Liver (tissue), 9 donors: ENCODE measurements around the gene PLXNA2. TPM values are rescaled to one million over a fixed set of nuclear protein-coding genes. Genes with fewer than 3 reads are reported as not detected.

Experiments
- DNase-seq: peaks from one replicate; pipeline ENCODE4 v3.0.0-alpha.2; 2017; ENCODE audit warnings: low spot score
- H3K27ac ChIP-seq, 2 donors: one replicate each; pipeline ENCODE4 v1.7.0; 2013; ENCODE audit warnings: inconsistent platforms in 2 of 2, low read length in 2 of 2, control low read depth in 1 of 2, low read depth in 1 of 2, mild to moderate bottlenecking in 1 of 2
- H3K27me3 ChIP-seq, 4 donors: one replicate each; pipeline versions ENCODE4 v1.6.1 to v1.7.0; 2013; ENCODE audit warnings: low read length in 3 of 4, inconsistent platforms in 1 of 4, mild to moderate bottlenecking in 1 of 4, moderate library complexity in 1 of 4; ENCODE audit not compliant: control insufficient read depth in 4 of 4, insufficient read depth in 4 of 4
- H3K36me3 ChIP-seq, 4 donors: one replicate each; pipeline versions ENCODE4 v1.6.1 to v1.7.0; 2013; ENCODE audit warnings: low read length in 3 of 4, mild to moderate bottlenecking in 3 of 4, low read depth in 1 of 4, moderate library complexity in 1 of 4; ENCODE audit not compliant: control insufficient read depth in 4 of 4, insufficient read depth in 3 of 4
- H3K4me1 ChIP-seq, 4 donors: one replicate each; pipeline versions ENCODE4 v1.6.1 to v1.7.0; 2013; ENCODE audit warnings: low read length in 3 of 4, mild to moderate bottlenecking in 3 of 4, moderate library complexity in 1 of 4; ENCODE audit not compliant: control insufficient read depth in 4 of 4, insufficient read depth in 4 of 4
- H3K4me3 ChIP-seq, 3 donors: one replicate each; pipeline versions ENCODE4 v1.6.1 to v1.7.0; 2013; ENCODE audit warnings: low read length in 3 of 3, control low read depth in 1 of 3, low read depth in 1 of 3, mild to moderate bottlenecking in 1 of 3
- H3K9ac ChIP-seq, 2 donors: one replicate each; pipeline ENCODE4 v1.7.0; 2013; ENCODE audit warnings: low read length in 2 of 2, mild to moderate bottlenecking in 2 of 2, moderate library complexity in 2 of 2, control low read depth in 1 of 2, low read depth in 1 of 2
- H3K9me3 ChIP-seq, 4 donors: one replicate each; pipeline versions ENCODE4 v1.6.1 to v1.7.0; 2013; ENCODE audit warnings: low read length in 3 of 4; ENCODE audit not compliant: control insufficient read depth in 4 of 4
- ATF3 ChIP-seq: IDR thresholded peaks from 2 replicates; pipeline ENCODE4 v1.6.1; 2016; ENCODE audit warnings: antibody characterized with exemption
- CTCF ChIP-seq: fragments of 150-350 bp; IDR thresholded peaks from 2 replicates; pipeline ENCODE4 v1.5.1; 2017; ENCODE audit warnings: improper control_type of control experiment, low read depth, low read length; ENCODE audit not compliant: missing input control
- EGR1 ChIP-seq, 2 donors: IDR thresholded peaks; 2 replicates each; pipeline ENCODE4 v1.6.1; 2016 to 2018; ENCODE audit warnings: antibody characterized with exemption in 2 of 2, low read depth in 2 of 2
- FOXA1 ChIP-seq: IDR thresholded peaks from 2 replicates; pipeline ENCODE4 v1.6.1; 2016; ENCODE audit warnings: antibody characterized with exemption
- FOXA2 ChIP-seq: IDR thresholded peaks from 2 replicates; pipeline ENCODE4 v1.6.1; 2016; ENCODE audit warnings: antibody characterized with exemption
- GABPA ChIP-seq, 2 donors: IDR thresholded peaks in 1 of 2; conservative IDR thresholded peaks in 1 of 2; 2 replicates each; pipeline ENCODE4 v1.6.1; 2016; ENCODE audit warnings: antibody characterized with exemption in 2 of 2, mild to moderate bottlenecking in 1 of 2, moderate library complexity in 1 of 2
- HNF4A ChIP-seq, 2 donors: conservative IDR thresholded peaks; 2 replicates each; pipeline ENCODE4 v1.6.1; 2016; ENCODE audit warnings: antibody characterized with exemption in 2 of 2, mild to moderate bottlenecking in 2 of 2
- JUND ChIP-seq, 2 donors: IDR thresholded peaks; 2 replicates each; pipeline ENCODE4 v1.6.1; 2016; ENCODE audit warnings: antibody characterized with exemption in 2 of 2
- RAD21 ChIP-seq, 2 donors: IDR thresholded peaks; 2 replicates each; pipeline ENCODE4 v1.6.1; 2016; ENCODE audit warnings: antibody characterized with exemption in 2 of 2, mild to moderate bottlenecking in 2 of 2
- RXRA ChIP-seq, 2 donors: IDR thresholded peaks; 2 replicates each; pipeline ENCODE4 v1.6.1; 2017 to 2018; ENCODE audit warnings: antibody characterized with exemption in 2 of 2, mild to moderate bottlenecking in 1 of 2
- SP1 ChIP-seq: IDR thresholded peaks from 2 replicates; pipeline ENCODE4 v1.6.1; 2018; ENCODE audit warnings: antibody characterized with exemption, mild to moderate bottlenecking
- TAF1 ChIP-seq: conservative IDR thresholded peaks from 2 replicates; pipeline ENCODE4 v1.6.1; 2016; ENCODE audit warnings: antibody characterized with exemption, mild to moderate bottlenecking
- YY1 ChIP-seq: IDR thresholded peaks from 2 replicates; pipeline ENCODE4 v1.6.1; 2016; ENCODE audit warnings: antibody characterized with exemption, mild to moderate bottlenecking
- WGBS: extraction: QIAGEN DNeasy Blood & Tissue Kit; methylation state at CpG from one replicate; pipeline ENCODE4 v1.1.7; 2013; 5-methylcytosine and 5-hydroxymethylcytosine counted together
- polyA plus RNA-seq, 2 donors: library from polyadenylated mRNA; stranded (reverse) in 1 of 2; unstranded in 1 of 2; fragments of 200-250 nt in 1 of 2; fragments of >200 nt in 1 of 2; fragmentation: Nextera tagmentation in 1 of 2; extraction: Ambion mirVana in 1 of 2; gene quantifications; one replicate each; pipeline versions ENCODE4 v1.2.1 to v1.2.3, GENCODE V29; 2013 to 2015
- total RNA-seq, 2 donors: library from RNA; depleted of rRNA; stranded (reverse); fragments of >200 nt; gene quantifications; one replicate each; pipeline ENCODE4 v1.2.3, GENCODE V29; 2014
- TF ChIP-seq, protein P1 (sequence below): IDR thresholded peaks from 2 replicates; pipeline ENCODE4 v1.6.1; 2016; ENCODE audit warnings: antibody characterized with exemption
- TF ChIP-seq, protein P2 (sequence below): IDR thresholded peaks from 2 replicates; pipeline ENCODE4 v1.6.1; 2016; ENCODE audit warnings: antibody characterized with exemption
- TF ChIP-seq, protein P3 (sequence below): IDR thresholded peaks from 2 replicates; pipeline ENCODE4 v1.6.1; 2016; ENCODE audit warnings: antibody characterized with exemption, mild to moderate bottlenecking
- donor health status: healthy.
- donor health status: healthy.
- donor health status: healthy.
- donor health status: healthy.
- donor health status: healthy.

The PLXNA2 gene
- total and polyA plus RNA-seq, 4 donors: 1.8 to 9.2 (median 2.8) TPM

DNA sequence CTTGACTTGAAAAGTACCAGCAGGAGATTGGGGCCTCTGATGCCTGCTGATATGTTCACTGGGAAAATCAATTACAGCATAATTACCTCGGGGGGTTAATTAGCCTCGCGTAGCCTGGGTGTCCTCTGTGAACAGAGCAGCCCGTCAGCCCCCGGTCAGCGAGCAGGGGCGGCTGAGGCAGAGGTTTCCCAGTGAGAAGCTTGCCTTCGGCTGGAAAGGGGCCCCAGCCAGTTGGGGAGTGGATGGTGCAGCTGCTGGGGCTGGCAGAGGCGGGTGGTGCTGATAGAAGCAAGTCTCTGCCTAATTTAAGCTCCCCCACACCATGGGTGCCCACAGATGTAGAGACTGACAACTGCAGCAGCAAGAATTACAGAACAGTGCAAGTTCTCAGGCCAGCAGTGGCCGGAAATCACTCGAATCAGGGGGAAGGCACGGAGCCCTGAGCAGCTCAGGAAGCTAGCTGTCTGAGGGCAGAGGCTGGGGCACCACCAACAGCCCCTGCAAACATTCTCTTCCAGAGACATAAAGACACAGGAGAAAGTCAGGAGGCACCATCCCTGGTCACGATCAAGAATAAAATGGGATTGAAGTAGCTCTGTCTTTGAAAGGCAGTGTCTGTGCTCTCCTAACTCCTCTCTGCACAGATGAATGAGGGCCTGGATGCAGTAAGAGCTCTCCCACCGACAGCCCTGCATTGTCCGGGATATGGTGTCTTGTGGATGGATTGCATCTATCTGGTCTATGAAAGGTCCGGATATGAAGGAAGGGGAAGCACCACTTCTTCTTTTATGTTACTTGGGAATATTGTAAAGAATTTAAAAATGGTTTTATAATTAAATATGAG, 166.7 kb downstream of the PLXNA2 start (continued):
- no peak for TF ChIP-seq CTCF
- TF ChIP-seq, protein P1, sequence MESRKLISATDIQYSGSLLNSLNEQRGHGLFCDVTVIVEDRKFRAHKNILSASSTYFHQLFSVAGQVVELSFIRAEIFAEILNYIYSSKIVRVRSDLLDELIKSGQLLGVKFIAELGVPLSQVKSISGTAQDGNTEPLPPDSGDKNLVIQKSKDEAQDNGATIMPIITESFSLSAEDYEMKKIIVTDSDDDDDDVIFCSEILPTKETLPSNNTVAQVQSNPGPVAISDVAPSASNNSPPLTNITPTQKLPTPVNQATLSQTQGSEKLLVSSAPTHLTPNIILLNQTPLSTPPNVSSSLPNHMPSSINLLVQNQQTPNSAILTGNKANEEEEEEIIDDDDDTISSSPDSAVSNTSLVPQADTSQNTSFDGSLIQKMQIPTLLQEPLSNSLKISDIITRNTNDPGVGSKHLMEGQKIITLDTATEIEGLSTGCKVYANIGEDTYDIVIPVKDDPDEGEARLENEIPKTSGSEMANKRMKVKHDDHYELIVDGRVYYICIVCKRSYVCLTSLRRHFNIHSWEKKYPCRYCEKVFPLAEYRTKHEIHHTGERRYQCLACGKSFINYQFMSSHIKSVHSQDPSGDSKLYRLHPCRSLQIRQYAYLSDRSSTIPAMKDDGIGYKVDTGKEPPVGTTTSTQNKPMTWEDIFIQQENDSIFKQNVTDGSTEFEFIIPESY: no peak

DNA sequence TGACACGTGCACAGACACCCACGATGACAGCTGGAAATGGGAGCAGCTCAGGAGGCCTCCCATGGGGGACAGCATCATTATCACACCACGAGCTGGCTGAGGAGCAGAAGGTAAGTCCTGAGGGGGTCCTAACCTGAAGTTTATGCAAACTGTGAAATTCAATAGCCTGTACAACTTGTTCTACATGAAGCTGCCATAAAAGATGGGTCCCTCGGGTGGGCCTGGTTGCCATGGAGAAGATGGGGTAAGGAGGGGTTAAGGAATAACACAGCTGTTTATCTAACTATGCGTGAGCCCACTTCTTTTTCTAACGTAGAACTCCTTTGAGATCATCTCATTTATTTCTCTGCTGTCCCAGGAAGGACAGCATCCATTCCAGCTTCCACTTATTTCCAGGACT, 169.8 kb downstream of the PLXNA2 start:
- no peak for TF ChIP-seq SP1
- no peak for TF ChIP-seq CTCF
- TF ChIP-seq TAF1: no peak
- TF ChIP-seq, protein P2, sequence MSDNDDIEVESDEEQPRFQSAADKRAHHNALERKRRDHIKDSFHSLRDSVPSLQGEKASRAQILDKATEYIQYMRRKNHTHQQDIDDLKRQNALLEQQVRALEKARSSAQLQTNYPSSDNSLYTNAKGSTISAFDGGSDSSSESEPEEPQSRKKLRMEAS: no peak
- no peak for TF ChIP-seq FOXA2
- TF ChIP-seq HNF4A (conservative IDR thresholded peaks at IDR 0.05): no peak
- TF ChIP-seq GABPA (IDR thresholded peaks at IDR 0.05 in 1 of 2, conservative IDR thresholded peaks at IDR 0.05 in 1 of 2): no peak
- no peak for TF ChIP-seq FOXA1
- no peak for TF ChIP-seq JUND (IDR thresholded peaks at IDR 0.05)
- no peak for TF ChIP-seq RAD21 (IDR thresholded peaks at IDR 0.05)
- TF ChIP-seq ATF3: no peak
- no peak for TF ChIP-seq YY1
- TF ChIP-seq, protein P3, sequence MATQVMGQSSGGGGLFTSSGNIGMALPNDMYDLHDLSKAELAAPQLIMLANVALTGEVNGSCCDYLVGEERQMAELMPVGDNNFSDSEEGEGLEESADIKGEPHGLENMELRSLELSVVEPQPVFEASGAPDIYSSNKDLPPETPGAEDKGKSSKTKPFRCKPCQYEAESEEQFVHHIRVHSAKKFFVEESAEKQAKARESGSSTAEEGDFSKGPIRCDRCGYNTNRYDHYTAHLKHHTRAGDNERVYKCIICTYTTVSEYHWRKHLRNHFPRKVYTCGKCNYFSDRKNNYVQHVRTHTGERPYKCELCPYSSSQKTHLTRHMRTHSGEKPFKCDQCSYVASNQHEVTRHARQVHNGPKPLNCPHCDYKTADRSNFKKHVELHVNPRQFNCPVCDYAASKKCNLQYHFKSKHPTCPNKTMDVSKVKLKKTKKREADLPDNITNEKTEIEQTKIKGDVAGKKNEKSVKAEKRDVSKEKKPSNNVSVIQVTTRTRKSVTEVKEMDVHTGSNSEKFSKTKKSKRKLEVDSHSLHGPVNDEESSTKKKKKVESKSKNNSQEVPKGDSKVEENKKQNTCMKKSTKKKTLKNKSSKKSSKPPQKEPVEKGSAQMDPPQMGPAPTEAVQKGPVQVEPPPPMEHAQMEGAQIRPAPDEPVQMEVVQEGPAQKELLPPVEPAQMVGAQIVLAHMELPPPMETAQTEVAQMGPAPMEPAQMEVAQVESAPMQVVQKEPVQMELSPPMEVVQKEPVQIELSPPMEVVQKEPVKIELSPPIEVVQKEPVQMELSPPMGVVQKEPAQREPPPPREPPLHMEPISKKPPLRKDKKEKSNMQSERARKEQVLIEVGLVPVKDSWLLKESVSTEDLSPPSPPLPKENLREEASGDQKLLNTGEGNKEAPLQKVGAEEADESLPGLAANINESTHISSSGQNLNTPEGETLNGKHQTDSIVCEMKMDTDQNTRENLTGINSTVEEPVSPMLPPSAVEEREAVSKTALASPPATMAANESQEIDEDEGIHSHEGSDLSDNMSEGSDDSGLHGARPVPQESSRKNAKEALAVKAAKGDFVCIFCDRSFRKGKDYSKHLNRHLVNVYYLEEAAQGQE: no peak
- TF ChIP-seq RXRA (IDR thresholded peaks at IDR 0.05): no peak
- TF ChIP-seq EGR1 (IDR thresholded peaks at IDR 0.05; ENCODE audit: low read depth in 2 of 2): no peak

More for the DNA sequence above, 169.8 kb downstream of the PLXNA2 start:
- Histone ChIP-seq H3K9ac (no peak overlapping the region), H3K4me3 (no peak overlapping the region), H3K4me1 (peaks cover 0 to 2% (median under 1%) of the 10 kb centered on the region in 4 donors), H3K9me3 (no peaks in the 10 kb centered on the region), H3K27me3 (no peaks in the 10 kb centered on the region), H3K27ac (no peak overlapping the region), H3K36me3 (peaks cover 0 to 15% (median 6%) of the 10 kb centered on the region in 4 donors)
- no peak for DNase-seq
- WGBS: 94% methylated on average over 6 of the region's 6 CpGs
